Measurements from ENCODE around the gene TBXA2R. TPM values are rescaled to one million over a fixed set of nuclear protein-coding genes. Genes with fewer than 3 reads are reported as not detected.
A peak's percentile ranks its signal among the peaks of the same experiment; 100 is the strongest.
"Not testable (repeated sequence)": the region's sequence is repeated elsewhere in the genome, so short reads cannot be mapped to it uniquely, and the experiment has no call there.

TBXA2R gene
- total RNA-seq, 1 donor from 2014 or later = 4.9 TPM

- no peak for ATAC-seq
- Histone ChIP-seq H3K27me3 (ENCODE audit: low read depth) (no peaks in the 10 kb centered on the region), H3K27ac (no peak overlapping the region), H3K36me3 (peaks cover 8% of the 10 kb centered on the region), H3K4me1 (peaks cover 14% of the 10 kb centered on the region), H3K4me3 (no peak overlapping the region), H3K9me3 (no peaks in the 10 kb centered on the region)
- TF ChIP-seq CTCF (IDR thresholded peaks at IDR 0.05) = no peak
- intact Hi-C loops (cut with DNase I) = no loop called here
- no peak for DNase-seq
These were observed 36.1 kb downstream of the TBXA2R start for GRCh38 chr19:3570606-3571011.

GRCh38 chr19:3570042-3570441 is 36.6 kb downstream of the TBXA2R start:
- ATAC-seq; H3K27ac ChIP-seq; H3K9me3 ChIP-seq; H3K36me3 ChIP-seq; H3K27me3 ChIP-seq (ENCODE audit: low read depth); H3K4me3 ChIP-seq; intact Hi-C loops (cut with DNase I); DNase-seq: not testable (repeated sequence)
- peaks cover 14% of the 10 kb centered on the region for H3K4me1 ChIP-seq

- no peaks in the 10 kb centered on the region for H3K9me3 ChIP-seq
- H3K27me3 ChIP-seq (ENCODE audit: low read depth) = no peaks in the 10 kb centered on the region
- TF ChIP-seq CTCF (IDR thresholded peaks at IDR 0.05) = no peak
- intact Hi-C loops (cut with DNase I) = no loop called here
- no peak overlapping the region for H3K4me3 ChIP-seq
- no peak for ATAC-seq
- no peaks in the 10 kb centered on the region for H3K4me1 ChIP-seq
- DNase-seq = no peak
- no peak overlapping the region for H3K27ac ChIP-seq
- no peaks in the 10 kb centered on the region for H3K36me3 ChIP-seq
These were observed 41.5 kb downstream of the TBXA2R start for GRCh38 chr19:3565139-3565538.

- Histone ChIP-seq H3K9me3 (no peaks in the 10 kb centered on the region), H3K27me3 (ENCODE audit: low read depth) (no peaks in the 10 kb centered on the region), H3K4me3 (no peak overlapping the region), H3K27ac (no peak overlapping the region), H3K36me3 (no peaks in the 10 kb centered on the region), H3K4me1 (no peaks in the 10 kb centered on the region)
- intact Hi-C loops (cut with DNase I) = no loop called here
- TF ChIP-seq CTCF (IDR thresholded peaks at IDR 0.05) = no peak
- DNase-seq (no peak), ATAC-seq (no peak)
These were observed 42.8 kb downstream of the TBXA2R start for GRCh38 chr19:3563709-3564524.

- intact Hi-C loops (cut with DNase I) = no loop called here
- H3K27me3 ChIP-seq (ENCODE audit: low read depth) = no peaks in the 10 kb centered on the region
- ATAC-seq = peak; percentile 98 to 99
- H3K9me3 ChIP-seq = no peaks in the 10 kb centered on the region
- peak within 1 kb of the TSS; percentile 87 for H3K27ac ChIP-seq
- TF ChIP-seq CTCF (IDR thresholded peaks at IDR 0.05) = no peak
- H3K4me1 ChIP-seq = peaks cover 43% of the 10 kb centered on the region
- peak; percentile 96 for DNase-seq
- peak within 1 kb of the TSS; percentile 95 for H3K4me3 ChIP-seq
- no peaks in the 10 kb centered on the region for H3K36me3 ChIP-seq
These were observed 49.0 kb downstream of the TBXA2R start, which contains the start of gene MFSD12 for GRCh38 chr19:3557461-3558248. Gene MFSD12 (minus strand): TSS chr19:3557586. CDS start chr19:3557403, 183 bp downstream.

Measured in lower lobe of right lung (tissue), 2 donors.